Dendritic cell treated with granulocyte-macrophage colony-stimulating factor and Interleukin-4, amounts not matched to agents 40 ng/mL and 50 ng/mL, for 4 days (primary cell): ENCODE data around the gene GAPVD1.

Source experiments
- H3K27ac Mint-ChIP-seq: one replicate; pipeline ENCODE4 v1.8.0; 2022; ENCODE audit warnings: mild to moderate bottlenecking, mixed read lengths
- H3K27me3 Mint-ChIP-seq: one replicate; pipeline ENCODE4 v1.8.0; 2022; ENCODE audit warnings: mild to moderate bottlenecking, mixed read lengths
- H3K36me3 Mint-ChIP-seq: one replicate; pipeline ENCODE4 v1.8.0; 2022; ENCODE audit warnings: low read depth, mixed read lengths
- H3K4me1 Mint-ChIP-seq: one replicate; pipeline ENCODE4 v1.8.0; 2022; ENCODE audit warnings: low read depth, mixed read lengths
- H3K4me3 Mint-ChIP-seq: one replicate; pipeline ENCODE4 v1.8.0; 2022; ENCODE audit warnings: mild to moderate bottlenecking, moderate library complexity, mixed read lengths
- H3K9me3 Mint-ChIP-seq: one replicate; pipeline ENCODE4 v1.8.0; 2022; ENCODE audit warnings: mixed read lengths
- intact Hi-C: fragments of 100-400 bp; cut with micrococcal nuclease; formaldehyde crosslinking; loops from one replicate; pipeline ENCODE4 v1.15.0; 2022

The GAPVD1 gene

DNA sequence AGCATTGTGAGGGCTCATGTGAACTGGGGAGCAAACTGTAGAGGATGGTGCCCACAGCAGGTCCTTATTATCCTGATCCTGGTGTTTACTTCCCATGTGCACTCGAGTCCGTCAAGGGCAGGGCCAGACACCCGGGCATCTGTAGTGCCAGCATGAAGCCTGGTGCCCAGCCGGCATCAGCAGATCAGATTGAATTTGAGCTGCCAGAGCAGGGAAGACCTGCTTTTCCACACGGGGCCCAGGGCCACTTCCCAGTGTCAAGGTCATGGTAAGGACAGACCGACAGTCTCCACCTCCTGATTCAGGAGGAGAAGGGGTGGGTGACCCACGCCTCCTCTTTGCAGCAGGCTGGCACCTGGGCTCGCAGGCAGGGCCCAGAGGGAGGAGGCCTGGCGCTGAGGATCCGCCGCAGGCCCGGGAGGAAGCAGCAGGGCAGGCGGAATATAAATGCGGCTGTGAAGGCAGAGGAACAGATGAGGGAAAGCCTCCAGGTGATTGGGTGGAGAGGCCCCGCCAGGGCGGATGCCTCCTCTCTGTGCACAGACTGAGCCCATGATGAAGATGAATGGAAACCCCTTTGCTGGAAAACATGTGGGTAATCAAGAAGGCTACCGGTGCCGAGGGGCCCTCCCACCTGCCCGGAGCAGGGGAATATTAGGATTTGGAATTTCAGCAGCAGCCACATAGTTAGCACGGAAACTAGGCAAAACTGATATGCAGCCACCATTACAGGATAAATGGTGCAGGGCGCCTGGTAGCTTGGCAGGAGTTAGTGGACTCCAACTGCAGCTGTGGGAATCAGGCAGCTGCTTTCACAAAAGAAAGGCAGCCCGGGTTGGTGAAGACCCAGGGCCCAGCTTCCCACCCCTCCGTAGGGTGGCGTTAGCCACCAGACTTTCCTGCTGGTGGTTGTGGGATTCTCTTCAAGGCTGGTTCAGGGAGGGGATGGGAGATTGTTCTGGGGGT, 114.9 kb downstream of the GAPVD1 start:
- intact Hi-C loops: no loop called here
- H3K27me3 Mint-ChIP-seq: peaks cover 10% of the 10 kb centered on the region
- no peaks in the 10 kb centered on the region for H3K9me3 Mint-ChIP-seq
- no peak overlapping the region for H3K27ac Mint-ChIP-seq
- H3K36me3 Mint-ChIP-seq: no peaks in the 10 kb centered on the region
- no peak overlapping the region for H3K4me3 Mint-ChIP-seq
- peaks cover 13% of the 10 kb centered on the region for H3K4me1 Mint-ChIP-seq

DNA sequence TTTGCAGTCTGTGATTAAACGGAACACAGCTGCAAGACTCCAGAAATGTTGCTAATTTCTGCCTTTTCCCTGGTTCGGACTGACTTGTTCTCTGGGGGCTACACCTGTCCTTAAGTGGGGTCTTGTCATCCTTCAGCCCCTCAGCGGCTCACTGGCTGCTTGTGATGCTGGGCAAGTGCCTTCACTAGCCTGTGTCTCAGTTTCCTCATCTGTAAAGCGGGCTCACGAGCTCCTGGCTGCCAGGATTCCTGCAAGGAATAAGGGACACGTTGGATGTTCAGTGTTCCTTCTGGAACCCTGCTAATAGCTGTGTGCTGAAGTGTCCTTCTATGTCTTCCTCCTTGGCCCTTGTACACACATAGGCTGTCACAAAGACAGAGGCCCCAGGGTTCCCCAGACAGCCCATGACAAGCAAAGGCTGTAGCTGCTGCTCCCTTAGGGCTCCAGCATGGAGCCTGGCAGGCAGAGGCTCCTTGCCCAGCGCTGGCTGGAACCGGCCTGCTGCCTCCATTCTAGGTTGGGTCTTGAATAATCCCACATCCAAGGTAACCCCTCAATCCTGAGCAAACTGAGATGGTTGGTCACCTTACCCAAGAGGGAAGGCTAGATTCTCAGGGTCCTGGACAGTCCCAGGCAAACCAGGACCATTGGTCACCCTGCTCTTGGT, 116.1 kb downstream of the GAPVD1 start:
- no peaks in the 10 kb centered on the region for H3K36me3 Mint-ChIP-seq
- H3K27me3 Mint-ChIP-seq: peaks cover 10% of the 10 kb centered on the region
- peaks cover 13% of the 10 kb centered on the region for H3K4me1 Mint-ChIP-seq
- no peaks in the 10 kb centered on the region for H3K9me3 Mint-ChIP-seq
- intact Hi-C loops: no loop called here
- H3K4me3 Mint-ChIP-seq: no peak overlapping the region
- no peak overlapping the region for H3K27ac Mint-ChIP-seq

GRCh38 chr9:125378778-125379177, 117.2 kb downstream of the GAPVD1 start:
- H3K4me1 Mint-ChIP-seq: peaks cover 11% of the 10 kb centered on the region
- peaks cover 8% of the 10 kb centered on the region for H3K27me3 Mint-ChIP-seq
- no peaks in the 10 kb centered on the region for H3K36me3 Mint-ChIP-seq
- intact Hi-C loops: no loop called here
- no peaks in the 10 kb centered on the region for H3K9me3 Mint-ChIP-seq
- no peak overlapping the region for H3K27ac Mint-ChIP-seq
- no peak overlapping the region for H3K4me3 Mint-ChIP-seq

GRCh38 chr9:125379208-125379607, 117.6 kb downstream of the GAPVD1 start:
- no peaks in the 10 kb centered on the region for H3K36me3 Mint-ChIP-seq
- intact Hi-C loops: no loop called here
- peaks cover 3% of the 10 kb centered on the region for H3K27me3 Mint-ChIP-seq
- H3K4me3 Mint-ChIP-seq: no peak overlapping the region
- no peak overlapping the region for H3K27ac Mint-ChIP-seq
- H3K9me3 Mint-ChIP-seq: no peaks in the 10 kb centered on the region
- peaks cover 7% of the 10 kb centered on the region for H3K4me1 Mint-ChIP-seq

GRCh38 chr9:125380406-125380805, 118.8 kb downstream of the GAPVD1 start:
- Mint-ChIP-seq H3K4me1 (no peaks in the 10 kb centered on the region), H3K27ac (no peak overlapping the region), H3K9me3 (no peaks in the 10 kb centered on the region), H3K27me3 (no peaks in the 10 kb centered on the region), H3K4me3 (no peak overlapping the region), H3K36me3 (no peaks in the 10 kb centered on the region)
- intact Hi-C loops: no loop called here

DNA sequence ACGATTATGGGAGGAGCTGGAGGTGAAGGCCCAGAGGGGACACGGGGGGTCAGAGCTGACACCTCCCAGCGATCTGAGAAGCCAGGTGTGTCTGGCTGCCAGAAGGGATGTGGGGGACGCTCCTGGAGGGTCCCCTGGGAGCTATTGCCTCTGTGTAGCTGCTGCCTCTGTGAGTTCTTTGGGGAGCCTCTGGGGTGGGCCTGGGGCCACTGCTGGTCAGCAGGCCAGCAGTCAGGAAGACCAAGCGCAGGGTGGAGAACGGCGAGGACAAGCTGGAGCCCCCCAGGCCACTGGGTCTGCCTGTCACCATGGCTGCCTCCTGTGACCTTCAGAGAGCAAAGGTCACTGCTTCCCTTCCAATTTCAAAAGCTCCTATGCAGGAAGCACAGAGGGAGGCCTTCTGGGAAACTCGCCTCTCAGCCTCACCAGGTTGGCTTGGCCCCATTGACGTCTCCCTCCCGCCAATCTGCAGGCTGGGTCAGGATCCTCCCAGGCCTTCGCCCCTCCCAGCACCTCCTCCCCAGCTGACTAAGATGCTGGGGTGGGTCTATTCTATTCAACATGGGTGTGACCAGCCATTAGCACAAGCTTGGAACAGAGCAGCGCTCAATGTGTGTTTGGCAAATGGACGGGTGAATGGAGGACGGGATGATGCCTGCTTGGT, 126.4 kb downstream of the GAPVD1 start:
- Mint-ChIP-seq H3K27me3 (peaks cover 2% of the 10 kb centered on the region), H3K9me3 (no peaks in the 10 kb centered on the region), H3K4me3 (no peak overlapping the region), H3K4me1 (no peaks in the 10 kb centered on the region), H3K27ac (no peak overlapping the region), H3K36me3 (no peaks in the 10 kb centered on the region)
- intact Hi-C loops: no loop called here

- peaks cover 2% of the 10 kb centered on the region for H3K27me3 Mint-ChIP-seq
- H3K4me1 Mint-ChIP-seq: no peaks in the 10 kb centered on the region
- no peak overlapping the region for H3K4me3 Mint-ChIP-seq
- H3K27ac Mint-ChIP-seq: no peak overlapping the region
- intact Hi-C loops: no loop called here
- no peaks in the 10 kb centered on the region for H3K36me3 Mint-ChIP-seq
- no peaks in the 10 kb centered on the region for H3K9me3 Mint-ChIP-seq
Measured at GRCh38 chr9:125388978-125389377, 127.4 kb downstream of the GAPVD1 start.

- no peaks in the 10 kb centered on the region for H3K9me3 Mint-ChIP-seq
- H3K27me3 Mint-ChIP-seq: no peaks in the 10 kb centered on the region
- no peaks in the 10 kb centered on the region for H3K36me3 Mint-ChIP-seq
- H3K27ac Mint-ChIP-seq: no peak overlapping the region
- no peak overlapping the region for H3K4me3 Mint-ChIP-seq
- intact Hi-C loops: no loop called here
- H3K4me1 Mint-ChIP-seq: no peaks in the 10 kb centered on the region
Measured at GRCh38 chr9:125391704-125392103, 130.1 kb downstream of the GAPVD1 start.

GRCh38 chr9:125393426-125393825, 131.8 kb downstream of the GAPVD1 start:
- Mint-ChIP-seq H3K4me3 (no peak overlapping the region), H3K27ac (no peak overlapping the region), H3K4me1 (no peaks in the 10 kb centered on the region), H3K36me3 (no peaks in the 10 kb centered on the region), H3K27me3 (no peaks in the 10 kb centered on the region), H3K9me3 (no peaks in the 10 kb centered on the region)
- intact Hi-C loops: no loop called here

- Mint-ChIP-seq H3K36me3 (no peaks in the 10 kb centered on the region), H3K4me3 (no peak overlapping the region), H3K9me3 (no peaks in the 10 kb centered on the region), H3K27ac (no peak overlapping the region), H3K4me1 (no peaks in the 10 kb centered on the region), H3K27me3 (no peaks in the 10 kb centered on the region)
- intact Hi-C loops: no loop called here
Measured at GRCh38 chr9:125396799-125397198, 135.2 kb downstream of the GAPVD1 start.

DNA sequence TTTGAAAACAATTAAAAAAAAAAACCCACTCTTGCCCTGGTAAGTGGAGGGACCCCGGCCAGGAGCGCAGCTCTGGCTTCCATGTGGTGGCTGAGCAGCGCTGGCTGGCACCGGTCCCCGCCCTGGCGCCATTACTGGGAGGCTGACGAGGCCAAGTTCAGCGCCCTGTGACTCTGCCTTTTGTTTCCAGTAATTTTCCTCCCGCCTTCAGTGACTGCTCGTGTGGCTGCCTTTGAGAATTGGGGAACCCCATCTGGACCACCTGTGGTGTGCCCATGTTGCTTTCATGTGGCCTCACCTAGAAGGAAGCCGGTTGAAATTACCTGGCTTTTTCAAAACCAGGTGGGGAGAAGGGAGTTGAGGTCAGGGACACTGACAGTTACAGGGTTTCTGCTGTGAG, 136.1 kb downstream of the GAPVD1 start:
- intact Hi-C loops: no loop called here
- Mint-ChIP-seq H3K9me3 (no peaks in the 10 kb centered on the region), H3K27ac (no peak overlapping the region), H3K4me3 (no peak overlapping the region), H3K36me3 (no peaks in the 10 kb centered on the region), H3K27me3 (no peaks in the 10 kb centered on the region), H3K4me1 (no peaks in the 10 kb centered on the region)

DNA sequence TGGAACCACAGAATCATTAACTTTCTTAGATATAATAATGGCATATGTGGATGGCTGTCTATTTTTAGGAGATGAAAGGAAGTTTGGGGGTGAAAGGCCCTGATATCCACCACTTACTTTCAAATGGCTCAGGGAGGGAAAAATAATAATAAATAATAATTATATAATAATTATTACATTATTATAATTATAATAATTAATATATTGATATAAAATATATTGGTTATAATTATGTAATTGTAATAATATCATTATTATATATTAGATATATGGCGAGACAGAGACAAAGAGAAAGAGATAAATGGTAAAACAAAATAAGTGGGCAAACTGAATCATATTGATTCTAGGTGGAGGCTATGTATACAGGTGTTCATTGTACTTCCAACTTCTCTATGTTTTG, 136.6 kb downstream of the GAPVD1 start:
- no peaks in the 10 kb centered on the region for H3K9me3 Mint-ChIP-seq

DNA sequence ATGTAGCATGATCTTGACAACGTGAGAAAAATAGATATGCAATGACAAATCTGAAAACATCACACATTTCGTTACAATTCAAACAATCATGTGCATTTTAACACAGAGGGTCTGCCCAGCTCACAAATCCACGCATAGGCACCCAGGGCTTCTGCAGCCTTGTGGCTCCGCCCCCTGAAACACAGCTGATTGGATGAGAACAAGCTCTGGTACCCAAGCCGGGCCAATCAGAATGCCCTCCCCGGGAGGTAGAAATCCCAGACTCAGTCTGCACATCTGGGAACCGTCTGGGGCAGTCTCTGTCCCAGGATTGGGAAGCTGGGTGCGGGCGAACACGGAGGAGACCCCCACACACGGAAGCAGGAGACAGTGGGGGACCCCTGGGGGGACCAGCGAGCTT, 137.5 kb downstream of the GAPVD1 start:
- H3K36me3 Mint-ChIP-seq: no peaks in the 10 kb centered on the region
- no peak overlapping the region for H3K4me3 Mint-ChIP-seq
- H3K27ac Mint-ChIP-seq: no peak overlapping the region
- no peaks in the 10 kb centered on the region for H3K27me3 Mint-ChIP-seq
- intact Hi-C loops: no loop called here
- no peaks in the 10 kb centered on the region for H3K4me1 Mint-ChIP-seq
- H3K9me3 Mint-ChIP-seq: no peaks in the 10 kb centered on the region

More for the DNA sequence above, 136.6 kb downstream of the GAPVD1 start:
- Mint-ChIP-seq H3K36me3 (no peaks in the 10 kb centered on the region), H3K4me3 (no peak overlapping the region), H3K27ac (no peak overlapping the region), H3K4me1 (no peaks in the 10 kb centered on the region), H3K27me3 (no peaks in the 10 kb centered on the region)
- intact Hi-C loops: no loop called here

- Mint-ChIP-seq H3K9me3 (no peaks in the 10 kb centered on the region), H3K36me3 (no peaks in the 10 kb centered on the region), H3K27ac (no peak overlapping the region), H3K4me3 (no peak overlapping the region), H3K4me1 (no peaks in the 10 kb centered on the region), H3K27me3 (no peaks in the 10 kb centered on the region)
- intact Hi-C loops: loop anchor here (10.0 kb wide), 1 partner anchor 1095 kb away; no protein-coding TSS in a partner anchor
Measured at GRCh38 chr9:125399666-125400065, 138.0 kb downstream of the GAPVD1 start.
